Loucy (cell line): ENCODE results near the gene ADH5.

Experiments used
- EZH2phosphoT487 ChIP-seq: fragments of 200-600 bp; IDR thresholded peaks from 2 replicates; pipeline ENCODE4 v1.6.1; 2018; ENCODE audit warnings: antibody characterized with exemption, mild to moderate bottlenecking, moderate library complexity, borderline replicate concordance
- TF ChIP-seq, protein P1 (sequence below): fragments of 200-600 bp; sonication (generic); conservative IDR thresholded peaks from 2 replicates; pipeline ENCODE4 v1.5.1; 2014; ENCODE audit warnings: mild to moderate bottlenecking, antibody characterized with exemption, low read length

- TF ChIP-seq, protein P1, sequence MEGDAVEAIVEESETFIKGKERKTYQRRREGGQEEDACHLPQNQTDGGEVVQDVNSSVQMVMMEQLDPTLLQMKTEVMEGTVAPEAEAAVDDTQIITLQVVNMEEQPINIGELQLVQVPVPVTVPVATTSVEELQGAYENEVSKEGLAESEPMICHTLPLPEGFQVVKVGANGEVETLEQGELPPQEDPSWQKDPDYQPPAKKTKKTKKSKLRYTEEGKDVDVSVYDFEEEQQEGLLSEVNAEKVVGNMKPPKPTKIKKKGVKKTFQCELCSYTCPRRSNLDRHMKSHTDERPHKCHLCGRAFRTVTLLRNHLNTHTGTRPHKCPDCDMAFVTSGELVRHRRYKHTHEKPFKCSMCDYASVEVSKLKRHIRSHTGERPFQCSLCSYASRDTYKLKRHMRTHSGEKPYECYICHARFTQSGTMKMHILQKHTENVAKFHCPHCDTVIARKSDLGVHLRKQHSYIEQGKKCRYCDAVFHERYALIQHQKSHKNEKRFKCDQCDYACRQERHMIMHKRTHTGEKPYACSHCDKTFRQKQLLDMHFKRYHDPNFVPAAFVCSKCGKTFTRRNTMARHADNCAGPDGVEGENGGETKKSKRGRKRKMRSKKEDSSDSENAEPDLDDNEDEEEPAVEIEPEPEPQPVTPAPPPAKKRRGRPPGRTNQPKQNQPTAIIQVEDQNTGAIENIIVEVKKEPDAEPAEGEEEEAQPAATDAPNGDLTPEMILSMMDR = no peak
- TF ChIP-seq EZH2phosphoT487 = no peak
These were observed 63.1 kb downstream of the ADH5 start for GRCh38 chr4:99025506-99025905.
